Erythroblast (primary cell): Measurements from ENCODE around the gene P2RX4.

Experiments
- GATA1 ChIP-seq: IDR thresholded peaks from 2 replicates; pipeline ENCODE4 v1.6.1; 2011; ENCODE audit warnings: low read depth, mild to moderate bottlenecking, control low read depth, low read length, moderate library complexity
- POLR2A ChIP-seq: IDR thresholded peaks from 2 replicates; pipeline ENCODE4 v1.6.1; 2011; ENCODE audit warnings: mild to moderate bottlenecking, low read length

DNA sequence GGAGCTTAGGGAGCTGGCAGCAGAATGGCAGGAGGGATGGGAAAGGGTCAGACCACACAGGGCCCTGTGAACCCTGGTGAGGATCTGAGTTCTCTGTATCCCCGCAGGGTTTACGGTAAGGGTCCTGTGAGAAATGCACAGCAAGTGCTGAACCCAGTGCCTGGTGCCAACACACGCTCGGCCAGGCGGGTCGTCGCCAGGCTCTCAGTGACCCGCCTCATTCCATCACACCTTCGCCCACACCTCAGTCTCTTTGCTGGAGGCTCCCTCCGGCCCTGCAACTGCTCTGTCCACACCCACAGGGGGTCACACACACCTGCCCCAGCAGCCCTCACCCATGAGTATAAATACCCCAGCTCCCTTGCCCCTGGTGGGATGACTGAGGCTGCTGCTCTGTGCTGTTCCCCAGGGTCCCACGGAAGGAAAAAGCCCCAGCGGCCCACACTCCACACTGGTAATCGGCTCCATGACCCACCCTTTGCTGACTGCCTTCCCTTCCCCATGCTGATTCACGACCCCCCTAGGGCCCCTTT lies 63.5 kb downstream of the P2RX4 start:
- TF ChIP-seq POLR2A, result no peak
- TF ChIP-seq GATA1, result no peak
